ENCODE data around the gene PABPC1L. TPM values are rescaled to one million over a fixed set of nuclear protein-coding genes. Genes with fewer than 3 reads are reported as not detected.

Gene PABPC1L
- total RNA-seq, 3 donors from 2014 or later (not counting 1 experiment from before 2014, with no cell fraction given) = 31.7 to 64.9 (median 48.1) TPM

GRCh38 chr20:44983093-44983674 is 73.3 kb downstream of the PABPC1L start:
- DNase-seq (no peak), ATAC-seq (no peak)
- no peak overlapping the region for H3K4me3 ChIP-seq (ENCODE audit: low read length)
- TF ChIP-seq, protein P1, sequence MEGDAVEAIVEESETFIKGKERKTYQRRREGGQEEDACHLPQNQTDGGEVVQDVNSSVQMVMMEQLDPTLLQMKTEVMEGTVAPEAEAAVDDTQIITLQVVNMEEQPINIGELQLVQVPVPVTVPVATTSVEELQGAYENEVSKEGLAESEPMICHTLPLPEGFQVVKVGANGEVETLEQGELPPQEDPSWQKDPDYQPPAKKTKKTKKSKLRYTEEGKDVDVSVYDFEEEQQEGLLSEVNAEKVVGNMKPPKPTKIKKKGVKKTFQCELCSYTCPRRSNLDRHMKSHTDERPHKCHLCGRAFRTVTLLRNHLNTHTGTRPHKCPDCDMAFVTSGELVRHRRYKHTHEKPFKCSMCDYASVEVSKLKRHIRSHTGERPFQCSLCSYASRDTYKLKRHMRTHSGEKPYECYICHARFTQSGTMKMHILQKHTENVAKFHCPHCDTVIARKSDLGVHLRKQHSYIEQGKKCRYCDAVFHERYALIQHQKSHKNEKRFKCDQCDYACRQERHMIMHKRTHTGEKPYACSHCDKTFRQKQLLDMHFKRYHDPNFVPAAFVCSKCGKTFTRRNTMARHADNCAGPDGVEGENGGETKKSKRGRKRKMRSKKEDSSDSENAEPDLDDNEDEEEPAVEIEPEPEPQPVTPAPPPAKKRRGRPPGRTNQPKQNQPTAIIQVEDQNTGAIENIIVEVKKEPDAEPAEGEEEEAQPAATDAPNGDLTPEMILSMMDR (IDR thresholded peaks at IDR 0.05) = no peak
- intact Hi-C loops (cut with micrococcal nuclease) = no loop called here
- WGBS (ENCODE audit: insufficient coverage) = 98% methylated on average over 7 of the region's 7 CpGs
- H3K9me3 ChIP-seq (ENCODE audit: control insufficient read depth, insufficient read depth, low read length) = no peaks in the 10 kb centered on the region
- Mint-ChIP-seq H3K4me3 (peak overlapping the region; percentile 5), H3K27me3 (ENCODE audit: low read depth in 2 of 2) (no peaks in the 10 kb centered on the region), H3K27ac (peak overlapping the region; percentile 94 to 98), H3K9me3 (no peaks in the 10 kb centered on the region), H3K36me3 (peaks cover 7% of the 10 kb centered on the region), H3K4me1 (peaks cover 51 to 56% of the 10 kb centered on the region in 2 donors)
- peaks cover 73% of the 10 kb centered on the region for H3K36me3 ChIP-seq (ENCODE audit: control insufficient read depth, insufficient read depth, low read length)
- no peak overlapping the region for H3K27ac ChIP-seq (ENCODE audit: low read length)
- no peaks in the 10 kb centered on the region for H3K27me3 ChIP-seq (ENCODE audit: control insufficient read depth, insufficient read depth, low read length)
- H3K4me1 ChIP-seq (ENCODE audit: control insufficient read depth, insufficient read depth, low read length) = peaks cover 28% of the 10 kb centered on the region

- Histone ChIP-seq H3K4me1 (ENCODE audit: control insufficient read depth, insufficient read depth, low read length) (peaks cover 32% of the 10 kb centered on the region), H3K36me3 (ENCODE audit: control insufficient read depth, insufficient read depth, low read length) (peaks cover 52% of the 10 kb centered on the region), H3K9me3 (ENCODE audit: control insufficient read depth, insufficient read depth, low read length) (no peaks in the 10 kb centered on the region), H3K4me3 (ENCODE audit: low read length) (no peak overlapping the region), H3K27ac (ENCODE audit: low read length) (no peak overlapping the region), H3K27me3 (ENCODE audit: control insufficient read depth, insufficient read depth, low read length) (no peaks in the 10 kb centered on the region)
- no peak for ATAC-seq
- WGBS (ENCODE audit: insufficient coverage) = 100% methylated on average over 1 of the region's 1 CpG
- H3K4me1 Mint-ChIP-seq = peaks cover 54 to 55% of the 10 kb centered on the region in 2 donors
- TF ChIP-seq, protein P1 (IDR thresholded peaks at IDR 0.05) = no peak
- intact Hi-C loops (cut with micrococcal nuclease) = no loop called here
- no peak for DNase-seq
- peak overlapping the region; percentile 2 for H3K4me3 Mint-ChIP-seq
- no peaks in the 10 kb centered on the region for H3K9me3 Mint-ChIP-seq
- peaks cover 10% of the 10 kb centered on the region for H3K36me3 Mint-ChIP-seq
- no peaks in the 10 kb centered on the region for H3K27me3 Mint-ChIP-seq (ENCODE audit: low read depth in 2 of 2)
- peak overlapping the region; percentile 66 to 97 for H3K27ac Mint-ChIP-seq
Measured at GRCh38 chr20:44988631-44989171, 78.8 kb downstream of the PABPC1L start.

Other genes with a start within 250 kb of the PABPC1L start
- gene CCN5, start 194.7 kb upstream of the PABPC1L start, total RNA-seq = not detected
- not detected for gene KCNK15, start 164.2 kb upstream of the PABPC1L start, total RNA-seq
- gene RIMS4, start 99.5 kb upstream of the PABPC1L start, total RNA-seq = not detected
- gene YWHAB, start 24.4 kb upstream of the PABPC1L start, total RNA-seq = 100 to 1,000 TPM; 137 to 199 (median 179) TPM
- gene TOMM34, start 50.3 kb downstream of the PABPC1L start, total RNA-seq = 1 to 10 TPM; 8.5 to 9.2 (median 8.8) TPM
- gene STK4, start 56.5 kb downstream of the PABPC1L start, total RNA-seq = 100 to 1,000 TPM; 351 to 394 (median 366) TPM
- not detected for gene KCNS1, start 191.1 kb downstream of the PABPC1L start, total RNA-seq
- not detected for gene WFDC5, start 205.1 kb downstream of the PABPC1L start, total RNA-seq
- not detected for gene WFDC12, start 214.4 kb downstream of the PABPC1L start, total RNA-seq